Measurements from ENCODE around the gene NOVA2. TPM values are rescaled to one million over a fixed set of nuclear protein-coding genes. Genes with fewer than 3 reads are reported as not detected.

The NOVA2 gene
- total RNA-seq, 1 experiment from 2014 or later: 11.3 TPM

- ChIA-PET CTCF (interaction anchor here (0.6 to 0.7 kb wide), 2 partner anchors 128 to 254 kb away, joined by 3 read pairs; no protein-coding TSS in a partner anchor), POLR2A (no interaction called here)
- TF ChIP-seq ZNF138 (CRISPR knock-in tag; conservative IDR thresholded peaks at IDR 0.05): no peak
- no peak for TF ChIP-seq STAT6 (CRISPR knock-in tag; conservative IDR thresholded peaks at IDR 0.05; ENCODE audit: low read depth)
- no peak for TF ChIP-seq FOXP1 (CRISPR knock-in tag; IDR thresholded peaks at IDR 0.05; ENCODE audit: borderline replicate concordance)
- no peak for TF ChIP-seq KAT7 (CRISPR knock-in tag; IDR thresholded peaks at IDR 0.05; ENCODE audit: borderline replicate concordance)
- TF ChIP-seq ATF1 (CRISPR knock-in tag; IDR thresholded peaks at IDR 0.05): no peak
- TF ChIP-seq E2F1 (CRISPR knock-in tag; IDR thresholded peaks at IDR 0.05): no peak
- TF ChIP-seq FOXK1 (CRISPR knock-in tag; IDR thresholded peaks at IDR 0.05): no peak
- Mint-ChIP-seq H3K9me3 (no peaks in the 10 kb centered on the region), H3K27ac (peak overlapping the region; percentile 36), H3K27me3 (ENCODE audit: low read depth) (peaks cover 41% of the 10 kb centered on the region), H3K4me1 (peaks cover 8% of the 10 kb centered on the region), H3K4me3 (no peak overlapping the region), H3K36me3 (no peaks in the 10 kb centered on the region)
- no peak for DNase-seq (ENCODE audit: low spot score)
- no peak for ATAC-seq
Observed at GRCh38 chr19:45924891-45925447, 48.7 kb downstream of the NOVA2 start.

GRCh38 chr19:45922281-45922680 is 51.4 kb downstream of the NOVA2 start:
- DNase-seq (ENCODE audit: low spot score) (peak; percentile 61), ATAC-seq (peak; percentile 97)
- Mint-ChIP-seq H3K4me1 (peaks cover 2% of the 10 kb centered on the region; the same call in 1 of the 2 replicates), H3K4me3 (no peak overlapping the region), H3K36me3 (no peaks in the 10 kb centered on the region), H3K27ac (no peak overlapping the region), H3K27me3 (ENCODE audit: low read depth) (peaks cover 16% of the 10 kb centered on the region), H3K9me3 (no peaks in the 10 kb centered on the region)
- TF ChIP-seq ZNF232 (CRISPR knock-in tag; IDR thresholded peaks at IDR 0.05): no peak
- TF ChIP-seq GTF2I (CRISPR knock-in tag; conservative IDR thresholded peaks at IDR 0.05): peak; percentile 41; the same call in 1 of the 2 replicates
- TF ChIP-seq CREM (CRISPR knock-in tag; IDR thresholded peaks at IDR 0.05): no peak
- 0 out of 2 replicates have a peak, but pooled peaks have one; percentile 21 for TF ChIP-seq SP1 (CRISPR knock-in tag; conservative IDR thresholded peaks at IDR 0.05)
- no peak for TF ChIP-seq KAT7 (CRISPR knock-in tag; IDR thresholded peaks at IDR 0.05; ENCODE audit: borderline replicate concordance)
- TF ChIP-seq CTCF (IDR thresholded peaks at IDR 0.05): peak; percentile 38; the same call in 1 of the 2 replicates
- ChIA-PET CTCF (interaction anchor here (0.6 to 1.8 kb wide), 17 partner anchors 8 to 154 kb away, joined by 3 to 13 read pairs (median 4); partner anchors contain the start of genes CCDC61, DMPK, MYPOP and NANOS2), POLR2A (no interaction called here)

- Mint-ChIP-seq H3K9me3 (no peaks in the 10 kb centered on the region), H3K36me3 (no peaks in the 10 kb centered on the region), H3K4me3 (no peak overlapping the region), H3K27me3 (ENCODE audit: low read depth) (peaks cover under 1% of the 10 kb centered on the region; the same call in 1 of the 2 replicates), H3K4me1 (no peaks in the 10 kb centered on the region; the same call in 1 of the 2 replicates), H3K27ac (no peak overlapping the region)
- POLR2A ChIA-PET: no interaction called here
- ATAC-seq: no peak
- no peak for TF ChIP-seq ZNF121 (CRISPR knock-in tag; IDR thresholded peaks at IDR 0.05)
- CTCF ChIA-PET: interaction anchor here (0.9 to 1.8 kb wide), 4 partner anchors 18 to 784 kb away, joined by 3 to 11 read pairs (median 4); partner anchors contain the start of gene MYPOP
- DNase-seq (ENCODE audit: low spot score): no peak
Observed at GRCh38 chr19:45920458-45920857, 53.2 kb downstream of the NOVA2 start.

- no peak overlapping the region for H3K27ac Mint-ChIP-seq
- H3K4me1 Mint-ChIP-seq: no peaks in the 10 kb centered on the region
- no peaks in the 10 kb centered on the region for H3K9me3 Mint-ChIP-seq
- no peaks in the 10 kb centered on the region; the same call in 1 of the 2 replicates for H3K27me3 Mint-ChIP-seq (ENCODE audit: low read depth)
- H3K4me3 Mint-ChIP-seq: no peak overlapping the region
- no peak for ATAC-seq
- ChIA-PET CTCF (interaction anchor here (0.6 to 1.8 kb wide), 5 partner anchors 13 to 785 kb away, joined by 3 to 11 read pairs (median 3); no protein-coding TSS in a partner anchor), POLR2A (no interaction called here)
- no peak for DNase-seq (ENCODE audit: low spot score)
- no peaks in the 10 kb centered on the region for H3K36me3 Mint-ChIP-seq
- TF ChIP-seq ZNF219 (CRISPR knock-in tag; IDR thresholded peaks at IDR 0.05; ENCODE audit: borderline replicate concordance): no peak
- TF ChIP-seq ZBTB21 (CRISPR knock-in tag; IDR thresholded peaks at IDR 0.05; ENCODE audit: borderline replicate concordance): no peak
- no peak for TF ChIP-seq STAT6 (CRISPR knock-in tag; conservative IDR thresholded peaks at IDR 0.05; ENCODE audit: low read depth)
- no peak for TF ChIP-seq EMX1 (CRISPR knock-in tag; IDR thresholded peaks at IDR 0.05)
- TF ChIP-seq IRF2 (CRISPR knock-in tag; IDR thresholded peaks at IDR 0.05; ENCODE audit: borderline replicate concordance, low read depth): no peak
Observed at GRCh38 chr19:45919678-45920077, 54.0 kb downstream of the NOVA2 start.
